Natural killer cell (primary cell): ENCODE data around the gene MORN1. TPM values are rescaled to one million over a fixed set of nuclear protein-coding genes. Genes with fewer than 3 reads are reported as not detected.

Experiments used
- ATAC-seq, 3 donors: fragments of 150-1000 bp in 2 of 3; fragments of 200-7000 bp in 1 of 3; cut with Tn5 transposase; 1 replicate in 1 of 3; 2 replicates in 2 of 3; pipeline ENCODE4 v1.10.0; 2021; ENCODE audit warnings: mild to moderate bottlenecking in 2 of 3, moderate library complexity in 2 of 3
- DNase-seq, 2 donors: peaks; one replicate each; pipeline versions ENCODE4 v3.0.0 to v3.0.0-alpha.2; 2013 to 2021; ENCODE audit warnings: mixed read lengths in 1 of 2
- H3K27ac ChIP-seq: one replicate; pipeline ENCODE4 v1.5.1; 2013; ENCODE audit warnings: mild to moderate bottlenecking, low read length
- H3K27me3 ChIP-seq: one replicate; pipeline ENCODE4 v1.6.1; 2013; ENCODE audit warnings: low read length; ENCODE audit not compliant: control insufficient read depth, insufficient read depth
- H3K36me3 ChIP-seq: one replicate; pipeline ENCODE4 v1.6.1; 2013; ENCODE audit warnings: low read length; ENCODE audit not compliant: control insufficient read depth, insufficient read depth
- H3K4me1 ChIP-seq: one replicate; pipeline ENCODE4 v1.6.1; 2013; ENCODE audit warnings: low read length; ENCODE audit not compliant: control insufficient read depth, insufficient read depth
- H3K4me3 ChIP-seq: one replicate; pipeline ENCODE4 v1.5.1; 2013; ENCODE audit warnings: low read length
- H3K9me3 ChIP-seq: one replicate; pipeline ENCODE4 v1.6.1; 2013; ENCODE audit warnings: low read length; ENCODE audit not compliant: control insufficient read depth, insufficient read depth
- H3K27ac Mint-ChIP-seq, 2 donors: one replicate each; pipeline ENCODE4 v1.8.0; 2022; ENCODE audit warnings: mild to moderate bottlenecking in 2 of 2, mixed read lengths in 2 of 2, moderate library complexity in 1 of 2
- H3K27me3 Mint-ChIP-seq, 2 donors: one replicate each; pipeline ENCODE4 v1.8.0; 2022; ENCODE audit warnings: low read depth in 2 of 2, mixed read lengths in 2 of 2
- H3K36me3 Mint-ChIP-seq: one replicate; pipeline ENCODE4 v1.8.0; 2022; ENCODE audit warnings: mixed read lengths
- H3K4me1 Mint-ChIP-seq, 2 donors: one replicate each; pipeline ENCODE4 v1.8.0; 2022; ENCODE audit warnings: mixed read lengths in 2 of 2
- H3K4me3 Mint-ChIP-seq: one replicate; pipeline ENCODE4 v1.8.0; 2022; ENCODE audit warnings: mild to moderate bottlenecking, moderate library complexity, mixed read lengths
- H3K9me3 Mint-ChIP-seq, 2 donors: one replicate each; pipeline ENCODE4 v1.8.0; 2022; ENCODE audit warnings: mixed read lengths in 2 of 2
- WGBS: methylation state at CpG from one replicate; pipeline ENCODE4 v1.1.7; 2013; ENCODE audit warnings: missing lambda C conversion rate; ENCODE audit not compliant: insufficient coverage; 5-methylcytosine and 5-hydroxymethylcytosine counted together
- intact Hi-C: fragments of 100-400 bp; cut with micrococcal nuclease; formaldehyde crosslinking; loops from one replicate; pipeline ENCODE4 v1.14.2; 2022
- total RNA-seq, 4 donors: library from RNA; stranded (reverse); fragments of 120-200 nt in 1 of 4; gene quantifications; one replicate each; pipeline versions ENCODE4 v1.2.3 to v1.2.4, GENCODE V29; 2013 to 2022
- TF ChIP-seq, protein P1 (sequence below): fragments of 200-600 bp; IDR thresholded peaks from one replicate; pipeline ENCODE4 v1.8.0; 2022; ENCODE audit warnings: antibody characterized with exemption

The MORN1 gene
- total RNA-seq, 3 donors from 2014 or later (not counting 1 experiment from before 2014, with no cell fraction given) = 8.0 to 9.3 (median 8.8) TPM

- no peak for ATAC-seq
Measured at GRCh38 chr1:2378441-2378851, 12.9 kb downstream of the MORN1 start.

DNA sequence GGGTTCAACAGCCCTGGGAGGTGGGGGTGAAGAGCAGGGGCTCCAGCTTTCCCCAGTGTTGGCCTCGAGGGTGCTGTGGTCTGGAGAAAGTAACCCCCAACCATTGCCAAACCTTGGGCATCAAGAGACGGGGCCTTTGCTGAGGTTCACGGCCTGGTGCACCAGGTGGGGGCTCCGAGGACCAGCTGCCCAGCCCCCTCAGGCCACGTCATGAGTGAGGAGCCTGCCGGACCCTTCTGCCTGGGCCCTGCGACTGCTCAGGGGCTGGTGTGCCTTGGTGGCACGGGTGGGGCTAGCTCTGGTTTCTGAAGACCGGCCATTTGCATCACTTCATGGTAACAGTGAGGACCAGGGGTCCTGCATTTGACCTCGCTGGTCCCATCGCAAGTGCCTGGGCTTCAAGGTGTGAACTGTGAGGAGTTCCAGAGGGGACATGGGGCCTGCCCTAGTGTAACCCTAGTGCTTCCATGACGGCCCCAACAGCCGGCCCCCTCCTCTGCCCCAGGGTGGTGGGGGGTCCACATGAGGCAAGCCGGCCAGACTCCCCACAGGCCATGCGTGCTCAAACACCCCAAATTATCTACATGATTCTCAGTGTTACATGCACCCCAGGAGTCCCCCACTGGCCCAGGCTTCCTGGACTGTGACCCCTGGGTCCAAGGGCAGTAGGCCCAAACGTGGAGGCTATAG lies 13.5 kb downstream of the MORN1 start:
- TF ChIP-seq, protein P1, sequence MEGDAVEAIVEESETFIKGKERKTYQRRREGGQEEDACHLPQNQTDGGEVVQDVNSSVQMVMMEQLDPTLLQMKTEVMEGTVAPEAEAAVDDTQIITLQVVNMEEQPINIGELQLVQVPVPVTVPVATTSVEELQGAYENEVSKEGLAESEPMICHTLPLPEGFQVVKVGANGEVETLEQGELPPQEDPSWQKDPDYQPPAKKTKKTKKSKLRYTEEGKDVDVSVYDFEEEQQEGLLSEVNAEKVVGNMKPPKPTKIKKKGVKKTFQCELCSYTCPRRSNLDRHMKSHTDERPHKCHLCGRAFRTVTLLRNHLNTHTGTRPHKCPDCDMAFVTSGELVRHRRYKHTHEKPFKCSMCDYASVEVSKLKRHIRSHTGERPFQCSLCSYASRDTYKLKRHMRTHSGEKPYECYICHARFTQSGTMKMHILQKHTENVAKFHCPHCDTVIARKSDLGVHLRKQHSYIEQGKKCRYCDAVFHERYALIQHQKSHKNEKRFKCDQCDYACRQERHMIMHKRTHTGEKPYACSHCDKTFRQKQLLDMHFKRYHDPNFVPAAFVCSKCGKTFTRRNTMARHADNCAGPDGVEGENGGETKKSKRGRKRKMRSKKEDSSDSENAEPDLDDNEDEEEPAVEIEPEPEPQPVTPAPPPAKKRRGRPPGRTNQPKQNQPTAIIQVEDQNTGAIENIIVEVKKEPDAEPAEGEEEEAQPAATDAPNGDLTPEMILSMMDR = no peak
- Mint-ChIP-seq H3K36me3 (no peaks in the 10 kb centered on the region), H3K27ac (no peak overlapping the region), H3K4me1 (no peaks in the 10 kb centered on the region), H3K4me3 (no peak overlapping the region), H3K27me3 (no peaks in the 10 kb centered on the region), H3K9me3 (no peaks in the 10 kb centered on the region)
- DNase-seq (no peak), ATAC-seq (no peak)
- no peaks in the 10 kb centered on the region for H3K27me3 ChIP-seq
- WGBS = 93% methylated on average over 16 of the region's 16 CpGs
- H3K4me1 ChIP-seq = peaks cover 22% of the 10 kb centered on the region
- H3K36me3 ChIP-seq = no peaks in the 10 kb centered on the region
- intact Hi-C loops = no loop called here
- H3K4me3 ChIP-seq = no peak overlapping the region
- no peaks in the 10 kb centered on the region for H3K9me3 ChIP-seq
- H3K27ac ChIP-seq = no peak overlapping the region

More at GRCh38 chr1:2378441-2378851, 12.9 kb downstream of the MORN1 start:
- 94% methylated on average over 24 of the region's 24 CpGs for WGBS
- TF ChIP-seq, protein P1 = no peak
- Mint-ChIP-seq H3K27me3 (no peaks in the 10 kb centered on the region), H3K4me1 (no peaks in the 10 kb centered on the region), H3K27ac (no peak overlapping the region), H3K4me3 (no peak overlapping the region), H3K9me3 (no peaks in the 10 kb centered on the region), H3K36me3 (no peaks in the 10 kb centered on the region)
- H3K4me3 ChIP-seq = no peak overlapping the region
- H3K27ac ChIP-seq = no peak overlapping the region
- intact Hi-C loops = no loop called here
- no peak for DNase-seq
- H3K4me1 ChIP-seq = peaks cover 22% of the 10 kb centered on the region
- H3K9me3 ChIP-seq = no peaks in the 10 kb centered on the region
- no peaks in the 10 kb centered on the region for H3K36me3 ChIP-seq
- H3K27me3 ChIP-seq = no peaks in the 10 kb centered on the region

DNA sequence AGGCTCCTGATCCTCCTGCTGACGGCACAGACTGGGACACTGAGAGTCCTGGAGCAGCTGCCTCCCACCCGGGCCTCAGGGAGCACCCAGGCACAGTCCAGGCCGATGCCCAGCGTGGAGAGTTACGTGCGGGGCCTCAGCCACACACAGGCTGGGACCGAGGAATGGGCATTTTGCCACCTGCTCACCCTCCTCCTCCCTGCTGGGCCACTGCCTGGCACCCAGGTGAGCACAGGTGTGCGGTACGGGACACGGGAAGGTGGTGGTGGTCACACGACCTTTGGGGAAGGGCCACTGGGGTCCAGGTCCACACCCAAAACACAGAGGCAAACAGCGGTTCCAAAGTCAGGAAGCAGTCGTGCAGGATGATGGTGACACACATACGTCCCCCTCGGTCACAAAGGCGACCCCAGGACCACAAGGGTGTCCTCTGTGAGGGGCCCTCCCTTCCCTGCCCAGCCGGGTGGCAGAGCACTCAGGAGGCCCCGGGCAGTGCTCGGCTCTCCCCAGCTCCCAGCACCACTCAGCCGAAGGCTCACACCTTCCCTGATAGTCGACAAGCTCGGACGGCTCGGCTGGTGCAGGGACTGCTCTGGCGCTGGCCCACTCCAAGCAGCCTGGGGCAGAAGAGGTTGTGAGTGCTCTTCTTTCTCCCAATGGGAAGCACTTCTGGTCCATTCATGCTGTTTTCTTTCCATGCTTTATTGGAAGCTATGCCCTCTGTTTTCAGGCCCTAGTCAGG lies 14.3 kb downstream of the MORN1 start:
- no peak overlapping the region for H3K27ac ChIP-seq
- Mint-ChIP-seq H3K27ac (no peak overlapping the region), H3K27me3 (no peaks in the 10 kb centered on the region), H3K4me3 (no peak overlapping the region), H3K9me3 (no peaks in the 10 kb centered on the region), H3K36me3 (no peaks in the 10 kb centered on the region), H3K4me1 (no peaks in the 10 kb centered on the region)
- intact Hi-C loops = no loop called here
- peaks cover 19% of the 10 kb centered on the region for H3K4me1 ChIP-seq
- 92% methylated on average over 25 of the region's 25 CpGs for WGBS
- no peaks in the 10 kb centered on the region for H3K36me3 ChIP-seq
- TF ChIP-seq, protein P1 = no peak
- no peak for DNase-seq
- no peaks in the 10 kb centered on the region for H3K9me3 ChIP-seq
- no peak overlapping the region for H3K4me3 ChIP-seq
- no peak for ATAC-seq
- no peaks in the 10 kb centered on the region for H3K27me3 ChIP-seq
